Measurements from ENCODE around the gene PRELP. TPM values are rescaled to one million over a fixed set of nuclear protein-coding genes. Genes with fewer than 3 reads are reported as not detected.

PRELP gene
- total RNA-seq, 1 donor from 2014 or later, result 0.07 TPM

- Histone ChIP-seq H3K4me1 (ENCODE audit: insufficient read depth, low read length) (peaks cover 19% of the 10 kb centered on the region), H3K27me3 (ENCODE audit: insufficient read depth, low read length) (no peaks in the 10 kb centered on the region), H3K9me3 (ENCODE audit: insufficient read depth, low read depth, low read length) (no peaks in the 10 kb centered on the region), H4K20me1 (ENCODE audit: insufficient read depth, low read length) (no peaks in the 10 kb centered on the region), H3K4me3 (ENCODE audit: insufficient read depth, low read depth, low read length) (no peak overlapping the region), H3K79me2 (ENCODE audit: insufficient read depth, low read length) (no peaks in the 10 kb centered on the region), H3K27ac (ENCODE audit: low read depth, low read length) (no peak overlapping the region), H3K36me3 (ENCODE audit: insufficient read depth, low read length) (no peaks in the 10 kb centered on the region), H2AFZ (ENCODE audit: low read depth, low read length) (no peak overlapping the region), H3K4me2 (ENCODE audit: low read length) (peak overlapping the region; percentile 16), H3K9ac (ENCODE audit: low read length) (no peak overlapping the region)
- FAIRE-seq (no peak), DNase-seq (ENCODE audit: low read depth) (no peak)
- H3K9me3 Mint-ChIP-seq (ENCODE audit: unreplicated experiment), result peaks cover 4% of the 10 kb centered on the region
- no peaks in the 10 kb centered on the region for H3K36me3 Mint-ChIP-seq (ENCODE audit: low read depth, unreplicated experiment)
- no peak overlapping the region for H3K27ac Mint-ChIP-seq (ENCODE audit: unreplicated experiment)
- TF ChIP-seq EZH2 (IDR thresholded peaks at IDR 0.05; ENCODE audit: insufficient read depth, low read length), result no peak
- no peak for TF ChIP-seq CTCF (IDR thresholded peaks at IDR 0.05; ENCODE audit: insufficient read depth, low read depth, low read length)
- H3K4me1 Mint-ChIP-seq (ENCODE audit: low read depth, unreplicated experiment), result peaks cover 8% of the 10 kb centered on the region
- H3K4me3 Mint-ChIP-seq (ENCODE audit: unreplicated experiment), result no peak overlapping the region
- peaks cover 4% of the 10 kb centered on the region for H3K27me3 Mint-ChIP-seq (ENCODE audit: low read depth, unreplicated experiment)
Measured at GRCh38 chr1:203536575-203536974, 61.0 kb downstream of the PRELP start.

- Mint-ChIP-seq H3K9me3 (ENCODE audit: unreplicated experiment) (peaks cover 4% of the 10 kb centered on the region), H3K36me3 (ENCODE audit: low read depth, unreplicated experiment) (no peaks in the 10 kb centered on the region), H3K4me3 (ENCODE audit: unreplicated experiment) (no peak overlapping the region), H3K4me1 (ENCODE audit: low read depth, unreplicated experiment) (peaks cover 8% of the 10 kb centered on the region), H3K27ac (ENCODE audit: unreplicated experiment) (no peak overlapping the region), H3K27me3 (ENCODE audit: low read depth, unreplicated experiment) (peaks cover 4% of the 10 kb centered on the region)
- FAIRE-seq (no peak), DNase-seq (ENCODE audit: low read depth) (peak; percentile 76)
- H3K79me2 ChIP-seq (ENCODE audit: insufficient read depth, low read length), result no peaks in the 10 kb centered on the region
- no peaks in the 10 kb centered on the region for H3K27me3 ChIP-seq (ENCODE audit: insufficient read depth, low read length)
- H3K4me1 ChIP-seq (ENCODE audit: insufficient read depth, low read length), result peaks cover 19% of the 10 kb centered on the region
- H3K36me3 ChIP-seq (ENCODE audit: insufficient read depth, low read length), result no peaks in the 10 kb centered on the region
- no peak overlapping the region for H3K4me3 ChIP-seq (ENCODE audit: insufficient read depth, low read depth, low read length)
- no peaks in the 10 kb centered on the region for H4K20me1 ChIP-seq (ENCODE audit: insufficient read depth, low read length)
- no peak overlapping the region for H2AFZ ChIP-seq (ENCODE audit: low read depth, low read length)
- peak overlapping the region; percentile 16 for H3K4me2 ChIP-seq (ENCODE audit: low read length)
- TF ChIP-seq CTCF (IDR thresholded peaks at IDR 0.05; ENCODE audit: insufficient read depth, low read depth, low read length) (no peak), EZH2 (IDR thresholded peaks at IDR 0.05; ENCODE audit: insufficient read depth, low read length) (no peak)
- H3K9me3 ChIP-seq (ENCODE audit: insufficient read depth, low read depth, low read length), result no peaks in the 10 kb centered on the region
- no peak overlapping the region for H3K27ac ChIP-seq (ENCODE audit: low read depth, low read length)
- no peak overlapping the region for H3K9ac ChIP-seq (ENCODE audit: low read length)
Measured at GRCh38 chr1:203536980-203537455, 61.4 kb downstream of the PRELP start.

DNA sequence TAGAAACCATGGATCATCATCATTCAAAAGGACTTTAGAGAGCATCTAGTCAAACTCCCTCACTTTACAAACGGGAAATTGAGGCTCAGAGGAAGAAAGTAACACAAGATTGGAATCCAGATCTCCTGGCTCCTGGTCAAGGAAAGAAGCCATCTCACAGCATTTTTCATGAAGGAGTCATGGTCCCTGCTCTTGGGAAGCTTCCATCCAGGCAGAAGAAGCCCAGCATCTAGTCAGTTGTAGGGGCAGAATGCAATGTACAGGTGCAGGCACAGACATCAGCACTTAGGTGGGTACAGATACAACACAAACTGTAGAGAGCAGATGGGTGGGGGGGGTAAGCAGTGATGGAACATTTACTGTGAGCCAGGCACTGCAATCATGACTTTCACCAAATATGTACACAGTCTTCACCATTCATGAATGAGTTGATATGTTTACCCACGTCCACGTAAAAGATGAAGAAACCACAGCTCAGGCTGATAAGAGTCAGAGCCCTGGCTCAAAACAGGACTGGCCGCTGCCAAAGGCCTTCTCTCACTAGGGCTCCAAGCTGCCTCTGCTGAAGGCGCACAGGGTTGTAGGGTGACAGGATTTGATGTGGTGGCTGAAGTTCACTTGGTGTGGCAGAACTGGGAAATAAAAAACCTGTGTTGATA is 62.3 kb downstream of the PRELP start:
- Histone ChIP-seq H3K4me1 (ENCODE audit: insufficient read depth, low read length) (peaks cover 19% of the 10 kb centered on the region), H2AFZ (ENCODE audit: low read depth, low read length) (no peak overlapping the region), H3K4me2 (ENCODE audit: low read length) (no peak overlapping the region), H3K9ac (ENCODE audit: low read length) (no peak overlapping the region), H3K27ac (ENCODE audit: low read depth, low read length) (no peak overlapping the region), H3K79me2 (ENCODE audit: insufficient read depth, low read length) (no peaks in the 10 kb centered on the region), H3K9me3 (ENCODE audit: insufficient read depth, low read depth, low read length) (no peaks in the 10 kb centered on the region), H3K36me3 (ENCODE audit: insufficient read depth, low read length) (no peaks in the 10 kb centered on the region), H4K20me1 (ENCODE audit: insufficient read depth, low read length) (no peaks in the 10 kb centered on the region), H3K4me3 (ENCODE audit: insufficient read depth, low read depth, low read length) (no peak overlapping the region), H3K27me3 (ENCODE audit: insufficient read depth, low read length) (no peaks in the 10 kb centered on the region)
- TF ChIP-seq EZH2 (IDR thresholded peaks at IDR 0.05; ENCODE audit: insufficient read depth, low read length) (no peak), CTCF (IDR thresholded peaks at IDR 0.05; ENCODE audit: insufficient read depth, low read depth, low read length) (no peak)
- H3K4me1 Mint-ChIP-seq (ENCODE audit: low read depth, unreplicated experiment), result peaks cover 8% of the 10 kb centered on the region
- H3K9me3 Mint-ChIP-seq (ENCODE audit: unreplicated experiment), result peaks cover 4% of the 10 kb centered on the region
- no peak overlapping the region for H3K4me3 Mint-ChIP-seq (ENCODE audit: unreplicated experiment)
- FAIRE-seq, result no peak
- DNase-seq (ENCODE audit: low read depth), result peak; percentile 67
- no peaks in the 10 kb centered on the region for H3K36me3 Mint-ChIP-seq (ENCODE audit: low read depth, unreplicated experiment)
- peaks cover 4% of the 10 kb centered on the region for H3K27me3 Mint-ChIP-seq (ENCODE audit: low read depth, unreplicated experiment)
- no peak overlapping the region for H3K27ac Mint-ChIP-seq (ENCODE audit: unreplicated experiment)

Measured in astrocyte (in vitro differentiated cells and primary cell).